NCI-H774 (cell line): ENCODE results near the gene HDAC4.

ENCODE experiments used
- DNase-seq: peaks from one replicate; lab custom pipeline; 2025; lab: John Stamatoyannopoulos, UW

The HDAC4 gene

GRCh38 chr2:239025951-239026461 lies 374.8 kb downstream of the HDAC4 start:
- DNase-seq, result no peak

GRCh38 chr2:239025096-239025801 lies 375.6 kb downstream of the HDAC4 start:
- DNase-seq, result no peak

GRCh38 chr2:239024226-239024625 lies 376.6 kb downstream of the HDAC4 start:
- no peak for DNase-seq

- DNase-seq, result no peak
These were observed 378.2 kb downstream of the HDAC4 start for GRCh38 chr2:239022437-239023260.

GRCh38 chr2:239021651-239022436 lies 379.0 kb downstream of the HDAC4 start:
- DNase-seq, result no peak

GRCh38 chr2:239021224-239021623 lies 379.6 kb downstream of the HDAC4 start:
- DNase-seq, result no peak

GRCh38 chr2:239020541-239021041 lies 380.2 kb downstream of the HDAC4 start:
- no peak for DNase-seq

GRCh38 chr2:239019183-239019581 lies 381.6 kb downstream of the HDAC4 start:
- no peak for DNase-seq

- DNase-seq, result no peak
These were observed 382.3 kb downstream of the HDAC4 start for GRCh38 chr2:239018271-239019182.

GRCh38 chr2:239017491-239018098 lies 383.2 kb downstream of the HDAC4 start:
- no peak for DNase-seq

GRCh38 chr2:239015901-239016675 lies 384.7 kb downstream of the HDAC4 start:
- DNase-seq, result no peak

GRCh38 chr2:239015218-239015900 lies 385.5 kb downstream of the HDAC4 start:
- DNase-seq, result no peak

GRCh38 chr2:239014458-239015217 lies 386.2 kb downstream of the HDAC4 start:
- no peak for DNase-seq

- DNase-seq, result no peak
These were observed 387.2 kb downstream of the HDAC4 start for GRCh38 chr2:239013678-239013976.

GRCh38 chr2:239012936-239013677 lies 387.7 kb downstream of the HDAC4 start:
- no peak for DNase-seq

- no peak for DNase-seq
These were observed 388.6 kb downstream of the HDAC4 start for GRCh38 chr2:239012228-239012627.

- no peak for DNase-seq
These were observed 391.2 kb downstream of the HDAC4 start for GRCh38 chr2:239009589-239009961.
